Measurements from ENCODE around the gene CEP290. TPM values are rescaled to one million over a fixed set of nuclear protein-coding genes. Genes with fewer than 3 reads are reported as not detected.

CEP290 gene
- total RNA-seq, 1 experiment from 2014 or later: 27.3 TPM

DNA sequence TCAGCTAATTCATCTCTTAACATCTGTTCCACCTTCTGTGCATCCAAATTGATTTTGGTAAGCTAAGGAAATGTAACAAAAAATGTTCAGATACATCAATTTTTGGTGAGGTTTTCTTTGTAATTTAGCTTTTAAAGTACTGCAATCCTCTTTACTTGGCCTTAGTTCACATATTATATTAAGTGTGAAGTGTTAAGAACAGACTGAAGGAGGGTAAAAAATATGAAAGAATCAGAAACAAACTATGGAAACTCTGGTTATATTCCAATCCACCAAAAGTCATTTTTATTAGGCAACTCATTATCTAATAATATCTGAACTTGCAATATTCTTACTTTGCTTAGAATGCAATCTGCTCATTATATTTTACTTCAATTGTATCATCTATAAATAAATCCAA, 49.1 kb downstream of the CEP290 start:
- Histone ChIP-seq H3K4me1 (ENCODE audit: insufficient read depth, low read length, poor library complexity, severe bottlenecking) (no peaks in the 10 kb centered on the region), H3K36me3 (ENCODE audit: insufficient read depth, low read length, poor library complexity, severe bottlenecking) (peaks cover 12% of the 10 kb centered on the region), H3K27me3 (replicated peaks; ENCODE audit: insufficient read depth, low read depth, low read length, poor library complexity) (no peaks in the 10 kb centered on the region), H3K9me3 (ENCODE audit: low read depth, low read length, poor library complexity, severe bottlenecking) (no peaks in the 10 kb centered on the region), H3K4me3 (ENCODE audit: low read depth, low read length, poor library complexity, severe bottlenecking) (no peak overlapping the region), H3K27ac (ENCODE audit: low read depth, low read length, poor library complexity, severe bottlenecking) (no peak overlapping the region)
- ChIA-PET CTCF (no interaction called here), POLR2A (ENCODE audit: low non-redundant PET) (no interaction called here)
- no peak for DNase-seq (ENCODE audit: low spot score)
- BruUV-seq (replicated peaks): no TSS peak
- intact Hi-C loops (cut with micrococcal nuclease; ENCODE audit: unreplicated experiment): no loop called here
- TF ChIP-seq, protein P1, sequence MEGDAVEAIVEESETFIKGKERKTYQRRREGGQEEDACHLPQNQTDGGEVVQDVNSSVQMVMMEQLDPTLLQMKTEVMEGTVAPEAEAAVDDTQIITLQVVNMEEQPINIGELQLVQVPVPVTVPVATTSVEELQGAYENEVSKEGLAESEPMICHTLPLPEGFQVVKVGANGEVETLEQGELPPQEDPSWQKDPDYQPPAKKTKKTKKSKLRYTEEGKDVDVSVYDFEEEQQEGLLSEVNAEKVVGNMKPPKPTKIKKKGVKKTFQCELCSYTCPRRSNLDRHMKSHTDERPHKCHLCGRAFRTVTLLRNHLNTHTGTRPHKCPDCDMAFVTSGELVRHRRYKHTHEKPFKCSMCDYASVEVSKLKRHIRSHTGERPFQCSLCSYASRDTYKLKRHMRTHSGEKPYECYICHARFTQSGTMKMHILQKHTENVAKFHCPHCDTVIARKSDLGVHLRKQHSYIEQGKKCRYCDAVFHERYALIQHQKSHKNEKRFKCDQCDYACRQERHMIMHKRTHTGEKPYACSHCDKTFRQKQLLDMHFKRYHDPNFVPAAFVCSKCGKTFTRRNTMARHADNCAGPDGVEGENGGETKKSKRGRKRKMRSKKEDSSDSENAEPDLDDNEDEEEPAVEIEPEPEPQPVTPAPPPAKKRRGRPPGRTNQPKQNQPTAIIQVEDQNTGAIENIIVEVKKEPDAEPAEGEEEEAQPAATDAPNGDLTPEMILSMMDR (conservative IDR thresholded peaks at IDR 0.05; ENCODE audit: low read depth, low read length): no peak
- no peak for TF ChIP-seq EZH2 (IDR thresholded peaks at IDR 0.05; ENCODE audit: borderline replicate concordance, low read depth, low read length, poor library complexity, severe bottlenecking)

DNA sequence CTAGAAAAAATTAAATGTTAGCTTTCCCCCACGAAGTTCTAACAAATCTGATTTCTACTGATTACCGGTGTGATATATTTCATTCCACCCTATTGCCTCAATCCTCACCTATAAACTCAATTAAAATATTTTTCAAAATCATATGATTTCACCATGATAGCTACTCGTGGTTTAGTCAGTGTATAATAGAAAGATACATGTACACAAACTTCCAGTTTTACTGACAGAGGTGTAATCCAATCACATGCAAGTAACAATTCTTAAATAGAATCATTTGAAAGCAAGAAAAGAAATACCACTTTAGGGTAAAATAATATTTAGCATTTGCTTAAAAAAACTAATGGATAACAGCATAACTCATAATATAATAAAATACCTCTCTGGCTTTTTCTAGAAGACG, 57.7 kb downstream of the CEP290 start:
- Histone ChIP-seq H3K27me3 (replicated peaks; ENCODE audit: insufficient read depth, low read depth, low read length, poor library complexity) (no peaks in the 10 kb centered on the region), H3K4me1 (ENCODE audit: insufficient read depth, low read length, poor library complexity, severe bottlenecking) (no peaks in the 10 kb centered on the region), H3K4me3 (ENCODE audit: low read depth, low read length, poor library complexity, severe bottlenecking) (no peak overlapping the region), H3K27ac (ENCODE audit: low read depth, low read length, poor library complexity, severe bottlenecking) (no peak overlapping the region), H3K36me3 (ENCODE audit: insufficient read depth, low read length, poor library complexity, severe bottlenecking) (peaks cover 59% of the 10 kb centered on the region), H3K9me3 (ENCODE audit: low read depth, low read length, poor library complexity, severe bottlenecking) (no peaks in the 10 kb centered on the region)
- DNase-seq (ENCODE audit: low spot score): no peak
- no TSS peak for BruUV-seq (replicated peaks)
- ChIA-PET CTCF (no interaction called here), POLR2A (ENCODE audit: low non-redundant PET) (interaction anchor here (0.6 kb wide), 1 partner anchor 170 kb away, joined by 3 read pairs; no protein-coding TSS in a partner anchor)
- intact Hi-C loops (cut with micrococcal nuclease; ENCODE audit: unreplicated experiment): no loop called here
- TF ChIP-seq, protein P1 (conservative IDR thresholded peaks at IDR 0.05; ENCODE audit: low read depth, low read length): no peak
- TF ChIP-seq EZH2 (IDR thresholded peaks at IDR 0.05; ENCODE audit: borderline replicate concordance, low read depth, low read length, poor library complexity, severe bottlenecking): no peak

- no peak for DNase-seq (ENCODE audit: low spot score)
- Histone ChIP-seq H3K36me3 (ENCODE audit: insufficient read depth, low read length, poor library complexity, severe bottlenecking) (peaks cover 58% of the 10 kb centered on the region), H3K27me3 (replicated peaks; ENCODE audit: insufficient read depth, low read depth, low read length, poor library complexity) (no peaks in the 10 kb centered on the region), H3K4me1 (ENCODE audit: insufficient read depth, low read length, poor library complexity, severe bottlenecking) (no peaks in the 10 kb centered on the region), H3K27ac (ENCODE audit: low read depth, low read length, poor library complexity, severe bottlenecking) (no peak overlapping the region), H3K9me3 (ENCODE audit: low read depth, low read length, poor library complexity, severe bottlenecking) (no peaks in the 10 kb centered on the region), H3K4me3 (ENCODE audit: low read depth, low read length, poor library complexity, severe bottlenecking) (no peak overlapping the region)
- CTCF ChIA-PET: no interaction called here
- intact Hi-C loops (cut with micrococcal nuclease; ENCODE audit: unreplicated experiment): no loop called here
- TF ChIP-seq EZH2 (IDR thresholded peaks at IDR 0.05; ENCODE audit: borderline replicate concordance, low read depth, low read length, poor library complexity, severe bottlenecking): no peak
- TF ChIP-seq, protein P1 (conservative IDR thresholded peaks at IDR 0.05; ENCODE audit: low read depth, low read length): no peak
- POLR2A ChIA-PET (ENCODE audit: low non-redundant PET): interaction anchor here (0.6 kb wide), 1 partner anchor 169 kb away, joined by 3 read pairs; no protein-coding TSS in a partner anchor
- BruUV-seq (replicated peaks): no TSS peak
Observed at GRCh38 chr12:88083634-88084033, 58.3 kb downstream of the CEP290 start.

Measured in A673 (cell line).